Nephron (organoid): ENCODE measurements around the gene BCAS3.

Experiments used
- H3K27ac Mint-ChIP-seq, 3 experiments: 2 replicates each; pipeline ENCODE4 v1.8.0; 2020; ENCODE audit warnings: mixed read lengths in 3 of 3, mild to moderate bottlenecking in 2 of 3, moderate library complexity in 1 of 3
- H3K27me3 Mint-ChIP-seq: 2 replicates; pipeline ENCODE4 v1.8.0; 2021; ENCODE audit warnings: low read depth, mild to moderate bottlenecking, moderate library complexity, mixed read lengths
- H3K36me3 Mint-ChIP-seq: 2 replicates; pipeline ENCODE4 v1.8.0; 2020; ENCODE audit warnings: low read depth, mixed read lengths
- H3K4me1 Mint-ChIP-seq: 2 replicates; pipeline ENCODE4 v1.8.0; 2020; ENCODE audit warnings: mixed read lengths
- H3K4me3 Mint-ChIP-seq, 3 experiments: 2 replicates each; pipeline ENCODE4 v1.8.0; 2020; ENCODE audit warnings: mild to moderate bottlenecking in 3 of 3, mixed read lengths in 3 of 3, moderate library complexity in 2 of 3
- H3K9me3 Mint-ChIP-seq: 2 replicates; pipeline ENCODE4 v1.8.0; 2020; ENCODE audit warnings: mixed read lengths
- TF ChIP-seq, protein P1 (sequence below), 3 experiments: fragments of 200-600 bp; sonication (generic); IDR thresholded peaks; one replicate each; pipeline ENCODE4 v1.5.0; 2021; ENCODE audit warnings: antibody characterized with exemption in 3 of 3; ENCODE audit not compliant: unreplicated experiment in 3 of 3

BCAS3 gene

DNA sequence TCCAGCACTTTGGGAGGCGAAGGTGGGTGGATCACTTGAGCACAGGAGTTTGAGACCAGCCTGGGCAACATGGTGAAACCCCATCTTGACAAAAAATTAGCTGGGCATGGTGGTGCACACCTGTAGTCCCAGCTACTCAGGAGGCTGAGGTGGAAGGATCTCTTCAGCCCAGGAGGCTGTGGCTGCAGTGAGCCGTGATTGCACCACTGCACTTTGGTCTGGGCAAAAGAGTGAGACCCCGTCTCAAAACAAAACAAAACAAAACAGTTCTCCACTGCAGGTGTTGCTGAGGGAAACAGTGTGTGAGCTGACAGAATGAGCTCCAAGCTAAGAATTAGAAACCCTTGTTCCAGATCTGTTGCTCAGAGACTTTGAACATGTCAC, 686.8 kb downstream of the BCAS3 start:
- TF ChIP-seq, protein P1, sequence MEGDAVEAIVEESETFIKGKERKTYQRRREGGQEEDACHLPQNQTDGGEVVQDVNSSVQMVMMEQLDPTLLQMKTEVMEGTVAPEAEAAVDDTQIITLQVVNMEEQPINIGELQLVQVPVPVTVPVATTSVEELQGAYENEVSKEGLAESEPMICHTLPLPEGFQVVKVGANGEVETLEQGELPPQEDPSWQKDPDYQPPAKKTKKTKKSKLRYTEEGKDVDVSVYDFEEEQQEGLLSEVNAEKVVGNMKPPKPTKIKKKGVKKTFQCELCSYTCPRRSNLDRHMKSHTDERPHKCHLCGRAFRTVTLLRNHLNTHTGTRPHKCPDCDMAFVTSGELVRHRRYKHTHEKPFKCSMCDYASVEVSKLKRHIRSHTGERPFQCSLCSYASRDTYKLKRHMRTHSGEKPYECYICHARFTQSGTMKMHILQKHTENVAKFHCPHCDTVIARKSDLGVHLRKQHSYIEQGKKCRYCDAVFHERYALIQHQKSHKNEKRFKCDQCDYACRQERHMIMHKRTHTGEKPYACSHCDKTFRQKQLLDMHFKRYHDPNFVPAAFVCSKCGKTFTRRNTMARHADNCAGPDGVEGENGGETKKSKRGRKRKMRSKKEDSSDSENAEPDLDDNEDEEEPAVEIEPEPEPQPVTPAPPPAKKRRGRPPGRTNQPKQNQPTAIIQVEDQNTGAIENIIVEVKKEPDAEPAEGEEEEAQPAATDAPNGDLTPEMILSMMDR (IDR thresholded peaks at IDR 0.05; ENCODE audit: unreplicated experiment in 3 of 3): no peak
- Mint-ChIP-seq H3K27me3 (no peaks in the 10 kb centered on the region), H3K4me3 (no peak overlapping the region), H3K4me1 (peaks cover 13% of the 10 kb centered on the region), H3K27ac (no peak overlapping the region), H3K9me3 (no peaks in the 10 kb centered on the region), H3K36me3 (peaks cover 6% of the 10 kb centered on the region)

DNA sequence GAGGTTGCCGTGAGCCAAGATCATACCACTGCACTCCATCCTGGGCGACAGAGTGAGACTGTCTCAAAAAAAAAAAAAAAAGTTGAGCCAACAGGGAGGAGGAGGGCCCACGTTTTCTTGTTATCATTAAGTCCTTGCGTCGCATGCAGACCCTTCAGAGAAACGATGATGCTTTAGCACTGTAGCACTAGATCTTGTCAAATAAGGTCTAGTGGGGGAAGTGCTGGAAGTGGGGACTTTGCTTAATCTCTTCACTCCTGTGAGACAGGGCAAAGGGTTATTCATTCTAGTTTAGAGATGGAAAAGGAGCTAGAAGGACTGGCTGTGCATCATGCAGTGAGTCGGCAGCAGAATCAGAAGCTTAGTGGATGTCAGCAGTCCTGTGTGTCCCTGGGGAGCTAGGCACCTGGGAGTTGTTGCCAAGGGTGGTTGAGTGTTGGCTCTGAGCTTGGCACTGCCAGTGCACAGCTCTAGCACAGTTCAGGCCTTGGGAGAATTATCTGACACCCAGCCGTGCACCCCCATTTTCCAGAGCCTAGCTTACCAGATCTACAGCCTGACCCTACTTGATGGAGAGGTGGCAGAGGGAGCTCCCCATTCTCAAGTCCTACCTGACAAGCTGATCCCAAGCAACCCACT, 688.5 kb downstream of the BCAS3 start:
- H3K4me3 Mint-ChIP-seq: no peak overlapping the region
- H3K9me3 Mint-ChIP-seq: no peaks in the 10 kb centered on the region
- H3K27me3 Mint-ChIP-seq: no peaks in the 10 kb centered on the region
- H3K36me3 Mint-ChIP-seq: peaks cover 6% of the 10 kb centered on the region
- H3K27ac Mint-ChIP-seq: peak overlapping the region in 2 of 3 experiments; percentile 32 to 48
- TF ChIP-seq, protein P1 (IDR thresholded peaks at IDR 0.05; ENCODE audit: unreplicated experiment in 3 of 3): no peak
- H3K4me1 Mint-ChIP-seq: peaks cover 13% of the 10 kb centered on the region

DNA sequence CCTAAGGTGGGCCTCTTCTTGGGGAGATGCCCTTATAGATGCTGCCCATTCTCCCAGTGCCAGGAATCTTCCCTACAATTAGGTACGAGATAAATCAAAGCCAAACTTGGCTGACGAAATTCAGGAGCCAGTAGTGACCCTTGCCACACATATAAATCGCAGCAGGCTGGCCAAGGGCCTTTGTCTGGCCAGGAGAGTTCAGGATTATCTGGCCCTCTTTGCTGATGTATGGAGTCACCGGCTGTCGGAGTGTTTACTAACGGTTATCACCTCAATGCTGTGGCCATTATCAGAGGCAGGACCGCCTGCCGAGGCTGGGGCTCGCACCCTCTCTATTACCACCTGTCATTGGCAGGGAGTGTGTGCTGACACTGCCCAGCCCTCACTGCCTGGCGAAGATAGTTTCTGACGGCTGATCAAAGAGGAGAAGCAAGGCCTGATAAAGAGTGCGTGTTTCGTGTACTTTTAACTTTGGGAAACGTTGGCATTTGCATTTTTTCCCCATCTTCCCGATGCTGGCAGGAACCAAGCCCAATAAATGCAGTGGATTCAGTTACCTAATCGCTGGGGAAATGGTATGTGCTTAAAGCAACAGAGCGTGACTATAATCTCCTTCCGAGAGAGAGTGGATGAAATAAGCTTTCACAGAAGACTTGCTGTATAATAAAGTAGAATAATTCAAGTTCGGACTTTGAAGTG, 689.2 kb downstream of the BCAS3 start:
- TF ChIP-seq, protein P1 (IDR thresholded peaks at IDR 0.05; ENCODE audit: unreplicated experiment in 3 of 3): no peak
- Mint-ChIP-seq H3K27ac (peak overlapping the region; percentile 6 to 54 (median 32)), H3K36me3 (peaks cover 2% of the 10 kb centered on the region), H3K9me3 (no peaks in the 10 kb centered on the region), H3K27me3 (no peaks in the 10 kb centered on the region), H3K4me1 (peaks cover 13% of the 10 kb centered on the region), H3K4me3 (no peak overlapping the region)

DNA sequence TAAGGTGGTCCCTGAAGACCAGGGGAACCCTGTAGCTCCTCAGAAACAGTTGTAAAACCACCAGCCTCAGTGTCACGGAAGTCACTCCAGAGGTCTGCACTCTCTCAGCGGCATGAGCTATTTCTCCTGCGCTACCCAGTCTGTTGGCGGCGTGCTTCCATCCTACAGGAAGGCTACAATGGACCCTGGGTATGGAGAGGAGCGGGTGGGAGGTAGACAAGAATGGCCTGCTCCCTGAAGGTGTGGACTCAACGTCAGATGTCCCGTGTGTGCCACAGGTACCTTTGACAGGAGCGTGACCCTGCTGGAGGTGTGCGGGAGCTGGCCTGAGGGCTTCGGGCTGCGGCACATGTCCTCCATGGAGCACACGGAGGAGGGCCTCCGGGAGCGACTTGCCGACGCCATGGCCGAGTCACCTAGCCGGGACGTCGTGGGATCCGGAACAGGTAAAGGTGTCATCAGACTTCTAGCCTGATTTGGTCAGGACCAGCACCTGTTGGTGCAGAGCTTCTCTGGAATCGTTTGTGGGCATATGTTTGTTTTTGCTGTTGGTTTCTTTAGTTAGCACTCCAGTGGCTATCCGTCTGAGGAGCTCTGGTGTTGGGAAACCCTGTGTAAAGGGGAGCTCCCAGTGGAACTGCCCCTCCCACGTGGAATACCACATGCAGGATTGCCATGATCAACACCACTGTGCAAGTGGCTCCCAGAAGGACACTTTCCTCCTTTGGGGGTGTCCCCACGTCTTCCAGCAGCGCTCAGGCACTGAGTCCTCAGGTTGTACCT, 690.6 kb downstream of the BCAS3 start:
- H3K27ac Mint-ChIP-seq: peak overlapping the region in 1 of 3 experiments; percentile 20
- H3K36me3 Mint-ChIP-seq: no peaks in the 10 kb centered on the region

DNA sequence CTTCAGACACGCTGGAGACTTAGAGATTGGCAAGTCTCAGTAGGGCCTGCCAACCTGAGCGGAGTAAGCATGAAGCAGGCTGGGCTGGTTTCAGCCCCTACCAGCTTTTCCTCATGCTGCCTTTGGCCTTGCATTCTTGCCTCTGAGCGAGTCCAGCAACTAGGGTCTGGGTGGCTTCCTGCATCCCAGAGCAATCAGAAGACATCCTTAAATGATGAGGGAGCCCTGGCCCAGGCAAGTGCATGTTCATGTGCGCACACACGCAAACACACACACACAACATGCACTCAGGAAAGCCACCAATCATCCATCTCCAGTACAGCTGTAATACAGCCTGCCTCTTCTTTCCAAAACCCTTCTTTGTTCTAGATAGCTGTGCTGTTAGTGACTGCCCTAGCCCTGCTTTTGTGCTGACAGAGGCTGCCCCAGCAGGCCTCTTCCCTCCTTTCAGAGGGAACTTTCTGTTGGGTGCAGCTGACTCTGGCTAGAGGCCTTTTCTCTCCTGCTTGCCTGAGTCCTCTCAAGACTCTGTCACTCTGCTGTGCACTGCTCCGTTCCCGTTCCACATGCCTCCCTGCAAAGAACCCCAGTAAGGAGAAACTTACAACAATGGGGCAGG, 691.3 kb downstream of the BCAS3 start:
- H3K4me3 Mint-ChIP-seq: no peak overlapping the region
- no peaks in the 10 kb centered on the region for H3K27me3 Mint-ChIP-seq
- H3K36me3 Mint-ChIP-seq: no peaks in the 10 kb centered on the region
- TF ChIP-seq, protein P1 (IDR thresholded peaks at IDR 0.05; ENCODE audit: unreplicated experiment in 3 of 3): no peak
- H3K4me1 Mint-ChIP-seq: peaks cover 17% of the 10 kb centered on the region
- H3K27ac Mint-ChIP-seq: peak overlapping the region in 1 of 3 experiments; percentile 20
- no peaks in the 10 kb centered on the region for H3K9me3 Mint-ChIP-seq

More for the DNA sequence above, 690.6 kb downstream of the BCAS3 start:
- Mint-ChIP-seq H3K4me3 (no peak overlapping the region), H3K9me3 (no peaks in the 10 kb centered on the region), H3K4me1 (peaks cover 17% of the 10 kb centered on the region), H3K27me3 (no peaks in the 10 kb centered on the region)
- TF ChIP-seq, protein P1 (IDR thresholded peaks at IDR 0.05; ENCODE audit: unreplicated experiment in 3 of 3): no peak
